ENCODE measurements around the gene CELSR2. TPM values are rescaled to one million over a fixed set of nuclear protein-coding genes. Genes with fewer than 3 reads are reported as not detected.

CELSR2 gene
- total and polyA plus RNA-seq, 2 experiments from 2014 or later = 11.2 to 35.1 TPM

- Mint-ChIP-seq H3K9me3 (peaks cover 17% of the 10 kb centered on the region), H3K4me1 (peaks cover 8% of the 10 kb centered on the region), H3K36me3 (ENCODE audit: low read depth) (peaks cover 23% of the 10 kb centered on the region), H3K4me3 (no peak overlapping the region), H3K27me3 (ENCODE audit: insufficient read depth, low read depth, poor library complexity) (peaks cover 21% of the 10 kb centered on the region), H3K27ac (no peak overlapping the region)
- Histone ChIP-seq H3K9me2 (ENCODE audit: insufficient read depth) (no peaks in the 10 kb centered on the region), H3F3A (replicated peaks; ENCODE audit: low read depth) (no peaks in the 10 kb centered on the region), H3K27me3 (ENCODE audit: insufficient read depth) (peaks cover 12% of the 10 kb centered on the region), H2AFZ (no peak overlapping the region; the same call in 1 of the 2 replicates), H3K4me2 (no peak overlapping the region), H3K79me2 (replicated peaks; ENCODE audit: insufficient read depth) (no peaks in the 10 kb centered on the region; the same call in 1 of the 2 replicates), H4K20me1 (replicated peaks; ENCODE audit: insufficient read depth) (no peaks in the 10 kb centered on the region), H3K27ac (ENCODE audit: low read depth) (no peak overlapping the region), H3K4me3 (no peak overlapping the region), H3K4me1 (ENCODE audit: insufficient read depth) (peaks cover 13% of the 10 kb centered on the region; the same call in 1 of the 2 replicates), H3K36me3 (ENCODE audit: insufficient read depth) (no peaks in the 10 kb centered on the region)
- ATAC-seq (no peak), DNase-seq (ENCODE audit: low spot score) (no peak)
- TF ChIP-seq REST (IDR thresholded peaks at IDR 0.05; ENCODE audit: unreplicated experiment) (no peak), CTCF (conservative IDR thresholded peaks at IDR 0.05; ENCODE audit: low read depth in 2 of 2) (no peak), ZNF462 (CRISPR knock-in tag; IDR thresholded peaks at IDR 0.05) (no peak), NANOG (IDR thresholded peaks at IDR 0.05; ENCODE audit: borderline replicate concordance) (no peak), POLR2AphosphoS5 (IDR thresholded peaks at IDR 0.05; ENCODE audit: low read depth) (no peak), JUNB (IDR thresholded peaks at IDR 0.05; ENCODE audit: unreplicated experiment) (no peak), ZNF331 (CRISPR knock-in tag; IDR thresholded peaks at IDR 0.05; ENCODE audit: low read depth) (no peak), STAT1 (IDR thresholded peaks at IDR 0.05; ENCODE audit: unreplicated experiment) (no peak)
Observed at GRCh38 chr1:109247401-109248365, 1.7 kb upstream of the CELSR2 start.
